Spleen (tissue), 11 donors: Measurements from ENCODE around the gene GPD2. TPM values are rescaled to one million over a fixed set of nuclear protein-coding genes. Genes with fewer than 3 reads are reported as not detected.
A peak's percentile ranks its signal among the peaks of the same experiment; 100 is the strongest.

Source experiments
- DNase-seq: peaks from one replicate; pipeline ENCODE4 v3.0.0-alpha.2; 2020
- H3K27ac ChIP-seq, 8 donors: fragments of 200-600 bp; sonication (generic) in 7 of 8; 1 replicate in 4 of 8; 2 replicates in 4 of 8; pipeline versions ENCODE4 v1.5.0 to v1.8.0; 2016 to 2021; ENCODE audit warnings: inconsistent platforms in 4 of 8, mild to moderate bottlenecking in 4 of 8, moderate library complexity in 1 of 8
- H3K27me3 ChIP-seq, 7 donors: fragments of 200-600 bp; sonication (generic) in 6 of 7; replicated peaks in 1 of 7; 1 replicate in 4 of 7; 2 replicates in 3 of 7; pipeline versions ENCODE4 v1.5.0 to v1.8.0; 2016 to 2021; ENCODE audit warnings: inconsistent platforms in 3 of 7, mild to moderate bottlenecking in 1 of 7
- H3K36me3 ChIP-seq, 6 donors: fragments of 200-600 bp; sonication (generic) in 5 of 6; 1 replicate in 4 of 6; 2 replicates in 2 of 6; pipeline versions ENCODE4 v1.5.0 to v1.8.0; 2016 to 2021; ENCODE audit warnings: inconsistent platforms in 2 of 6
- H3K4me1 ChIP-seq, 6 donors: fragments of 200-600 bp; sonication (generic) in 5 of 6; 1 replicate in 3 of 6; 2 replicates in 3 of 6; pipeline versions ENCODE4 v1.5.0 to v1.8.0; 2016 to 2021; ENCODE audit warnings: inconsistent platforms in 3 of 6
- H3K4me3 ChIP-seq, 8 donors: fragments of 200-600 bp; sonication (generic) in 7 of 8; 1 replicate in 4 of 8; 2 replicates in 4 of 8; pipeline versions ENCODE4 v1.5.0 to v1.8.0; 2016 to 2021; ENCODE audit warnings: inconsistent platforms in 4 of 8, mild to moderate bottlenecking in 4 of 8, moderate library complexity in 2 of 8
- H3K9me3 ChIP-seq, 8 donors: fragments of 200-600 bp; sonication (generic) in 7 of 8; 1 replicate in 4 of 8; 2 replicates in 4 of 8; pipeline versions ENCODE4 v1.5.0 to v1.8.0; 2016 to 2021; ENCODE audit warnings: inconsistent platforms in 4 of 8
- POLR2A ChIP-seq, 3 donors: fragments of 450-650 bp; IDR thresholded peaks; one replicate each; pipeline ENCODE4 v1.5.1; 2017; ENCODE audit warnings: antibody characterized with exemption in 3 of 3, mild to moderate bottlenecking in 1 of 3
- POLR2AphosphoS5 ChIP-seq, 3 donors: sonication (generic); formaldehyde crosslinking; IDR thresholded peaks; one replicate each; pipeline ENCODE4 v1.5.1; 2017; ENCODE audit warnings: antibody characterized with exemption in 3 of 3
- WGBS, 5 donors: extraction: QIAGEN DNeasy Blood & Tissue Kit in 3 of 5; methylation state at CpG; one replicate each; pipeline versions ENCODE4 v1.1.5 to v1.1.7; 2013 to 2018; 5-methylcytosine and 5-hydroxymethylcytosine counted together
- intact Hi-C: fragments of 100-400 bp; cut with DNase I; formaldehyde crosslinking; loops from one replicate; pipeline ENCODE4 v1.15.0; 2023; ENCODE audit warnings: low total_unique reads
- polyA plus RNA-seq, 3 donors: library from polyadenylated mRNA; stranded (reverse); fragments of 200-250 nt; gene quantifications; one replicate each; pipeline ENCODE4 v1.2.1, GENCODE V29; 2013
- total RNA-seq, 7 donors: library from RNA; depleted of rRNA in 3 of 7; stranded (reverse); fragments of >200 nt in 3 of 7; fragmentation: NEBNext Ultra II Directional in 4 of 7; extraction: Animal tissue kit (Norgen Biotek cat#: 25700) in 4 of 7; gene quantifications; one replicate each; pipeline versions ENCODE4 v1.1.0 to v1.2.1, GENCODE V29; 2016 to 2021
- TF ChIP-seq, protein P1 (sequence below), 11 experiments: fragments of 200-600 bp in 7 of 11; fragments of 450-650 bp in 4 of 11; sonication (generic) in 4 of 11; IDR thresholded peaks in 8 of 11; conservative IDR thresholded peaks in 3 of 11; 1 replicate in 7 of 11; 2 replicates in 4 of 11; pipeline versions ENCODE4 v1.4.0 to v1.8.0; 2016 to 2021; ENCODE audit warnings: antibody characterized with exemption in 11 of 11, inconsistent platforms in 4 of 11, mild to moderate bottlenecking in 1 of 11
- donor health status: healthy with polysubstance abuse.
- donor health status: DM: no; HTN: no; CAD: no; lungs with moderate emphysema.
- donor health status: DM: no; HTN: no; CAD: no.
- donor health status: Bipolar disorder and iron deficiency.
- donor health status: healthy.
- donor health status: DM: no; HTN: no; CAD: no.
- donor health status: DM: yes; HTN: yes; CAD: no.

Gene GPD2
- total and polyA plus RNA-seq, 10 donors: 3.5 to 74.9 (median 28.8) TPM

DNA sequence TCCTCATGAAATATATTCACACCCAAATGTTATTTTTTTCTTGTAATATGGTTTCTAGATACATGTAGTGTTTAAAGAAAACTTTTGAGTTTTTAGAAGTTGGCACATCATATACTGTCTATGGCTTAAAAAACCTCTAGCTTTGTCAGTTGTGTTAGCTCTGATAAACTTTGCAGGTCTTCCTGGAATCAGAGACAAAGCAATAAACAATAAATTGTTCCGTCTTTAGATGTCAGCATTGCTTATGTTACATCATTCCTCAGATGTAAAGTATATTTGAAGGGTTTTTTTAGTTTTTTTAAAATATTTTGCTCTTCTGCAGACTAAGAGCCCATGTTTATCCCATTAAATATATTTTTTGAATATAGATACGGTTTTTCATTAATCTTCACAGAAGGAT is 145.1 kb downstream of the GPD2 start:
- intact Hi-C loops: loop anchor here (10.0 kb wide), 1 partner anchor 246 kb away; the partner anchor contains the start of gene NR4A2
- H3K27me3 ChIP-seq: no peaks in the 10 kb centered on the region
- WGBS, 5 donors: 90 to 95% (median 93%) methylated on average over 2 of the region's 2 CpGs
- no peak for DNase-seq
- H3K9me3 ChIP-seq: no peaks in the 10 kb centered on the region
- TF ChIP-seq POLR2AphosphoS5 (IDR thresholded peaks at IDR 0.05) (no peak), POLR2A (IDR thresholded peaks at IDR 0.05) (no peak)
- TF ChIP-seq, protein P1, sequence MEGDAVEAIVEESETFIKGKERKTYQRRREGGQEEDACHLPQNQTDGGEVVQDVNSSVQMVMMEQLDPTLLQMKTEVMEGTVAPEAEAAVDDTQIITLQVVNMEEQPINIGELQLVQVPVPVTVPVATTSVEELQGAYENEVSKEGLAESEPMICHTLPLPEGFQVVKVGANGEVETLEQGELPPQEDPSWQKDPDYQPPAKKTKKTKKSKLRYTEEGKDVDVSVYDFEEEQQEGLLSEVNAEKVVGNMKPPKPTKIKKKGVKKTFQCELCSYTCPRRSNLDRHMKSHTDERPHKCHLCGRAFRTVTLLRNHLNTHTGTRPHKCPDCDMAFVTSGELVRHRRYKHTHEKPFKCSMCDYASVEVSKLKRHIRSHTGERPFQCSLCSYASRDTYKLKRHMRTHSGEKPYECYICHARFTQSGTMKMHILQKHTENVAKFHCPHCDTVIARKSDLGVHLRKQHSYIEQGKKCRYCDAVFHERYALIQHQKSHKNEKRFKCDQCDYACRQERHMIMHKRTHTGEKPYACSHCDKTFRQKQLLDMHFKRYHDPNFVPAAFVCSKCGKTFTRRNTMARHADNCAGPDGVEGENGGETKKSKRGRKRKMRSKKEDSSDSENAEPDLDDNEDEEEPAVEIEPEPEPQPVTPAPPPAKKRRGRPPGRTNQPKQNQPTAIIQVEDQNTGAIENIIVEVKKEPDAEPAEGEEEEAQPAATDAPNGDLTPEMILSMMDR (IDR thresholded peaks at IDR 0.05 in 8 of 11, conservative IDR thresholded peaks at IDR 0.05 in 3 of 11): no peak
- no peak overlapping the region for H3K27ac ChIP-seq
- H3K4me1 ChIP-seq: peaks cover 0 to 11% (median 3%) of the 10 kb centered on the region in 6 donors
- H3K4me3 ChIP-seq: no peak overlapping the region
- peaks cover 0 to 80% (median 9%) of the 10 kb centered on the region in 6 donors for H3K36me3 ChIP-seq

DNA sequence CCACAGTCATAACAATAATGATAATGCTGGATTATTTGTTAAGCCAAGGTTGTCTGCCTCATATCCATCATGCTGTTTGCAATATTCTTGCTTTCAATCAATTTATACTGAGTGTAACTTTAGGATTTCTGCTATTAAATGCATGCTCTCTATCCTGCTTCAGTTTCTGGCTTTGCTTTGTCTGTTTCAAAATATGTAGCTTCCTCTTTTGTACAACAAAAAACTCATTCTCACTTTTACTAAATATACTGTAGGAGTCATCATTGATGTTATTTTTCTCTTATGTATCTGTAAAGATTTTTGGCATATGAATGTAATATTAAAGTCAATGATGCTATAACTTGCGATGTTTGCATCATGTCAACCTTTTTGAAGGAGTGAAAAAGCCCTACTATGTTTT is 149.3 kb downstream of the GPD2 start:
- intact Hi-C loops: loop anchor here (10.0 kb wide), 1 partner anchor 251 kb away; the partner anchor contains the start of gene NR4A2
- H3K4me3 ChIP-seq: no peak overlapping the region
- DNase-seq: no peak
- TF ChIP-seq POLR2AphosphoS5 (IDR thresholded peaks at IDR 0.05) (no peak), POLR2A (IDR thresholded peaks at IDR 0.05) (no peak)
- TF ChIP-seq, protein P1 (IDR thresholded peaks at IDR 0.05 in 8 of 11, conservative IDR thresholded peaks at IDR 0.05 in 3 of 11): no peak
- no peaks in the 10 kb centered on the region for H3K9me3 ChIP-seq
- WGBS, 5 donors: 95 to 100% (median 98%) methylated on average over 1 of the region's 1 CpG
- no peaks in the 10 kb centered on the region for H3K27me3 ChIP-seq
- H3K36me3 ChIP-seq: peaks cover 0 to 47% (median 7%) of the 10 kb centered on the region in 6 donors
- peaks cover 0 to 12% (median 4%) of the 10 kb centered on the region in 6 donors for H3K4me1 ChIP-seq
- no peak overlapping the region for H3K27ac ChIP-seq

DNA sequence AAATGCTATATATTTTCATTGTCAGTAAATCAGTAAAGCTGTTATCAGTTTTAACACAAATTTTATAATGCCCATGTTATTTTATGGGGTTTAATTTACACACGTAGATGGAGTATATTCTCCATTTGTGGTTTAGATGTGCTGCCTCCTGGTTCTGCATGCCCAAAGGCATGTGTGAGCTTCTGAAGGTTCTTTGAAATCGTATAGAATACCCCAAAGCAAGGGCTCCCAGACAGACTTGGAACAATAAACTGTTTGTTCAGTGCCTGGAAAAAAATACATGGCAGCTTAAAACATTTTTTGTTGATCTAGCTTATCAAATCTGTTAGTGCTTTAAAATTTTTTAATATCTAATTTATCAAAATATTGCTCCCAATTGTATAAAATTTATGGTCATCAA is 150.4 kb downstream of the GPD2 start:
- intact Hi-C loops: loop anchor here (10.0 kb wide), 1 partner anchor 252 kb away; the partner anchor contains the start of gene NR4A2
- 91 to 99% (median 95%) methylated on average over 2 of the region's 2 CpGs for WGBS, 5 donors
- DNase-seq: no peak
- peaks cover 0 to 10% (median 2%) of the 10 kb centered on the region in 6 donors for H3K4me1 ChIP-seq
- H3K36me3 ChIP-seq: peaks cover 0 to 42% (median 7%) of the 10 kb centered on the region in 6 donors
- no peak overlapping the region for H3K4me3 ChIP-seq
- no peak for TF ChIP-seq POLR2A (IDR thresholded peaks at IDR 0.05)
- no peak for TF ChIP-seq POLR2AphosphoS5 (IDR thresholded peaks at IDR 0.05)
- TF ChIP-seq, protein P1 (IDR thresholded peaks at IDR 0.05 in 8 of 11, conservative IDR thresholded peaks at IDR 0.05 in 3 of 11): no peak
- H3K27me3 ChIP-seq: no peaks in the 10 kb centered on the region
- no peaks in the 10 kb centered on the region for H3K9me3 ChIP-seq
- no peak overlapping the region for H3K27ac ChIP-seq

DNA sequence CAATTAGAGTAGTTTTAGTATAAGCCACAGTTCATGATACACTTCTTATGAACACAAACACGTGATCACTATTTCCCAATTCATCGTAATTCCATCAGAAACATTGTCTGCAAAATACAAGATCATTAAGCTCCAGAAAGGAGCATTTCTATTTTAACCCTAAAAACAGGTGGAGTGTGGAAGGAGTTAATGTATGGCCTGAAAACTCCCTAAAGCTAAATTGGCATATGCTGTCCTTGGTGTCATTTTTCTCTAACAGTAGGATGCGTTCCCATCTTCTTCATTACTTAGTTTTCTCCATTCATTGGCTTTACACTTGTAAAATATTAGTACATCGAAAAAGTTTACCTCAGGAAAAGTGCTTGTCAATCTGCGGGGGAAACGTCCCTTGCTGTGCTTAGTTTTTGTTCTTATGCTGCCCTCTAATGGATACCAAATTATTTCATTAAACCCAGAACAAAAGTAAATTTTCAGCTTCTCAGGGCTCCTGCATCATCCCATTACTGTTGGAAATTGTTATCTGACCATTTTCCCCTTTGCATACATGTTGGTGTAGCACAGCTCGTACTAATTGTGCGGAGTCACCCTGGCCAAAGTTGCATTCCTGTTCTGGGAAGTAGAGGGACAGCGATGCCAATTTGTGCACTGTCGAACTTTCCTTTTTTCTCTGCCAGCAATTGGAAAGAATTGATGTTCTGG is 153.4 kb downstream of the GPD2 start:
- WGBS, 5 donors: 44 to 49% (median 46%) methylated on average over 10 of the region's 10 CpGs
- no peak overlapping the region for H3K27ac ChIP-seq
- no peaks in the 10 kb centered on the region for H3K9me3 ChIP-seq
- H3K36me3 ChIP-seq: peaks cover 0 to 18% (median 0%) of the 10 kb centered on the region in 6 donors
- DNase-seq: no peak
- no peak overlapping the region for H3K4me3 ChIP-seq
- TF ChIP-seq POLR2A (IDR thresholded peaks at IDR 0.05): no peak
- TF ChIP-seq, protein P1 (IDR thresholded peaks at IDR 0.05 in 8 of 11, conservative IDR thresholded peaks at IDR 0.05 in 3 of 11): peak in 10 of 11 experiments; percentile 11 to 57 (median 42)
- intact Hi-C loops: loop anchor here (10.0 kb wide), 2 partner anchors 255 to 1215 kb away; partner anchors contain the start of gene NR4A2
- no peaks in the 10 kb centered on the region for H3K27me3 ChIP-seq
- peaks cover 0 to 10% (median 2%) of the 10 kb centered on the region in 6 donors for H3K4me1 ChIP-seq
